Pancreas (tissue), 10 donors: ENCODE data around the gene RPN2. TPM values are rescaled to one million over a fixed set of nuclear protein-coding genes. Genes with fewer than 3 reads are reported as not detected.

Source experiments
- ATAC-seq, 4 donors: fragments of 200-7000 bp; cut with Tn5 transposase; one replicate each; pipeline versions ENCODE4 v1.8.0 to v1.9.1; 2020; ENCODE audit warnings: mild to moderate bottlenecking in 4 of 4, moderate library complexity in 4 of 4
- DNase-seq, 6 donors: peaks; one replicate each; pipeline ENCODE4 v3.0.0-alpha.2; 2020
- FAIRE-seq: peaks from 2 replicates; lab custom pipeline; 2012; peaks lifted over from hg19 to GRCh38; lab: Jason Lieb, UNC
- H3K27ac ChIP-seq, 4 donors: fragments of 200-600 bp; sonication (generic); 1 replicate in 3 of 4; 2 replicates in 1 of 4; pipeline versions ENCODE4 v1.5.0 to v1.8.0; 2020
- H3K27me3 ChIP-seq, 4 donors: fragments of 200-600 bp; one replicate each; pipeline ENCODE4 v1.8.0; 2021
- H3K36me3 ChIP-seq, 3 donors: fragments of 200-600 bp; sonication (generic) in 1 of 3; one replicate each; pipeline versions ENCODE4 v1.5.0 to v1.8.0; 2020 to 2021
- H3K4me1 ChIP-seq, 3 donors: fragments of 200-600 bp; one replicate each; pipeline ENCODE4 v1.8.0; 2021
- H3K4me3 ChIP-seq, 4 donors: fragments of 200-600 bp; sonication (generic) in 2 of 4; one replicate each; pipeline versions ENCODE4 v1.5.0 to v1.8.0; 2020 to 2021
- H3K9me3 ChIP-seq, 4 donors: fragments of 200-600 bp; one replicate each; pipeline ENCODE4 v1.8.0; 2021
- CTCF ChIP-seq, 4 donors: fragments of 200-600 bp; sonication (generic) in 3 of 4; IDR thresholded peaks; one replicate each; pipeline versions ENCODE4 v1.5.0 to v1.8.0; 2021; ENCODE audit warnings: antibody characterized with exemption in 4 of 4
- WGBS, 2 donors: extraction: QIAGEN DNeasy Blood & Tissue Kit; methylation state at CpG; one replicate each; pipeline ENCODE4 v1.1.7; 2013; 5-methylcytosine and 5-hydroxymethylcytosine counted together
- intact Hi-C, 3 donors: fragments of 100-400 bp; cut with DNase I; formaldehyde crosslinking; loops; one replicate each; pipeline versions ENCODE4 v1.11.1 to v1.14.2; 2022
- polyA plus RNA-seq, 2 donors: library from polyadenylated mRNA; stranded (reverse); fragments of 200-250 nt; gene quantifications; one replicate each; pipeline ENCODE4 v1.2.3, GENCODE V29; 2013
- total RNA-seq, 6 donors: library from RNA; stranded (reverse); fragmentation: NEBNext Ultra II Directional in 4 of 6; extraction: Animal tissue kit (Norgen Biotek cat#: 25700) in 4 of 6; gene quantifications; one replicate each; pipeline versions ENCODE4 v1.2.1 to v1.2.4, GENCODE V29; 2021 to 2023
- donor health status: healthy with polysubstance abuse.
- donor health status: DM: no; HTN: no; CAD: no; lungs with moderate emphysema.
- donor health status: DM: no; HTN: no; CAD: no.
- donor health status: control.
- donor health status: control.
- donor health status: Bipolar disorder and iron deficiency.
- donor health status: DM: yes; HTN: yes; CAD: no.
- donor health status: DM: no; HTN: no; CAD: no.
- donor health status: DM: no; HTN: no; CAD: no.
- donor health status: DM: yes; HTN: yes; CAD: no.

The RPN2 gene
- total and polyA plus RNA-seq, 8 donors = 43.8 to 117 (median 80.9) TPM

GRCh38 chr20:37201827-37202162 lies 22.7 kb downstream of the RPN2 start:
- ATAC-seq (no peak), FAIRE-seq (no peak), DNase-seq (no peak)
- peak overlapping the region in 1 of 4 donors; percentile 14 for H3K27ac ChIP-seq
- intact Hi-C loops = no loop called here
- H3K27me3 ChIP-seq = no peaks in the 10 kb centered on the region
- no peak overlapping the region for H3K4me3 ChIP-seq
- peaks cover 0 to 4% (median 0%) of the 10 kb centered on the region in 3 donors for H3K4me1 ChIP-seq
- no peaks in the 10 kb centered on the region for H3K9me3 ChIP-seq
- 70 to 71% methylated on average over 2 of the region's 2 CpGs for WGBS, 2 donors
- no peak for TF ChIP-seq CTCF (IDR thresholded peaks at IDR 0.05)
- peaks cover 0 to 59% (median 28%) of the 10 kb centered on the region in 3 donors for H3K36me3 ChIP-seq

- peak overlapping the region in 1 of 4 donors; percentile 14 for H3K27ac ChIP-seq
- H3K4me1 ChIP-seq = peaks cover 0 to 6% (median 0%) of the 10 kb centered on the region in 3 donors
- FAIRE-seq = peak; percentile 70
- WGBS, 2 donors = 68 to 71% methylated on average over 6 of the region's 6 CpGs
- TF ChIP-seq CTCF (IDR thresholded peaks at IDR 0.05) = peak; percentile 38 to 68 (median 62)
- ATAC-seq = peak; percentile 49 to 87 (median 83)
- no peaks in the 10 kb centered on the region for H3K9me3 ChIP-seq
- peak in 1 of 6 donors; percentile 42 for DNase-seq
- intact Hi-C loops = no loop called here
- no peaks in the 10 kb centered on the region for H3K27me3 ChIP-seq
- peaks cover 0 to 63% (median 31%) of the 10 kb centered on the region in 3 donors for H3K36me3 ChIP-seq
- no peak overlapping the region for H3K4me3 ChIP-seq
Measured at GRCh38 chr20:37202267-37202943, 23.3 kb downstream of the RPN2 start.

GRCh38 chr20:37204056-37204455 lies 24.9 kb downstream of the RPN2 start:
- H3K27me3 ChIP-seq = no peaks in the 10 kb centered on the region
- TF ChIP-seq CTCF (IDR thresholded peaks at IDR 0.05) = no peak
- H3K4me3 ChIP-seq = no peak overlapping the region
- WGBS, 2 donors = 78% methylated on average over 3 of the region's 3 CpGs
- intact Hi-C loops = no loop called here
- H3K9me3 ChIP-seq = no peaks in the 10 kb centered on the region
- peaks cover 0 to 61% (median 45%) of the 10 kb centered on the region in 3 donors for H3K36me3 ChIP-seq
- peaks cover 0 to 8% (median under 1%) of the 10 kb centered on the region in 3 donors for H3K4me1 ChIP-seq
- H3K27ac ChIP-seq = no peak overlapping the region
- FAIRE-seq (no peak), DNase-seq (no peak), ATAC-seq (no peak)

- no peak for TF ChIP-seq CTCF (IDR thresholded peaks at IDR 0.05)
- no peaks in the 10 kb centered on the region for H3K9me3 ChIP-seq
- FAIRE-seq (no peak), DNase-seq (no peak), ATAC-seq (no peak)
- H3K4me3 ChIP-seq = no peak overlapping the region
- H3K27me3 ChIP-seq = no peaks in the 10 kb centered on the region
- peaks cover 3 to 18% (median 11%) of the 10 kb centered on the region in 3 donors for H3K4me1 ChIP-seq
- H3K27ac ChIP-seq = no peak overlapping the region
- intact Hi-C loops = no loop called here
- WGBS, 2 donors = 72 to 79% methylated on average over 6 of the region's 6 CpGs
- peaks cover 0 to 51% (median 41%) of the 10 kb centered on the region in 3 donors for H3K36me3 ChIP-seq
Measured at GRCh38 chr20:37205130-37205529, 26.0 kb downstream of the RPN2 start.

GRCh38 chr20:37205794-37206193 lies 26.7 kb downstream of the RPN2 start:
- FAIRE-seq (no peak), ATAC-seq (no peak), DNase-seq (no peak)
- no peaks in the 10 kb centered on the region for H3K27me3 ChIP-seq
- 40 to 45% methylated on average over 2 of the region's 2 CpGs for WGBS, 2 donors
- peaks cover 3 to 18% (median 11%) of the 10 kb centered on the region in 3 donors for H3K4me1 ChIP-seq
- H3K27ac ChIP-seq = no peak overlapping the region
- H3K9me3 ChIP-seq = no peaks in the 10 kb centered on the region
- no peak for TF ChIP-seq CTCF (IDR thresholded peaks at IDR 0.05)
- no peak overlapping the region for H3K4me3 ChIP-seq
- H3K36me3 ChIP-seq = peaks cover 0 to 44% (median 35%) of the 10 kb centered on the region in 3 donors
- intact Hi-C loops = no loop called here
